Measurements from ENCODE around the gene RASSF8. TPM values are rescaled to one million over a fixed set of nuclear protein-coding genes. Genes with fewer than 3 reads are reported as not detected.

The RASSF8 gene
- total RNA-seq, 1 experiment from 2014 or later: 51.2 TPM

DNA sequence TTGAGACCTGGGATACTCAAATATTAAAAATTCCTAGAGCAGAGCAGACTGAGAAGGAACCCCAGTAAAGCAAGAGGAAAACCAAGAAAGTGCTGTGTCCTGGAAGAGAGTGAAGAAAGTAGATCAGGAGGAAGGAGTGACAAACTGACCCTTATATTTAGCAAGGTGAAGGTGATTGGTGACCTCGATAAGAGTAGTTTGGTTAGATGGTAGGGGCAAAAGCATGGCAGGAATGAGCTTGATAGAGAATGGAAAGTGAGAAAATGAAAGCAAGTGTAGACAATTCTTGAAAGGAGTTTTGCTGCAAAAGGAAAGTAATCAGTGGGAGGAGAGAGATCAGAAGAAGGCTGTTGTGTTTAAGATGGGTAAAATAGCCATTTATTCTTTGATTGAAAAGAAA is 51.1 kb downstream of the RASSF8 start:
- ATAC-seq (no peak), DNase-seq (no peak)
- Histone ChIP-seq H3K9ac (ENCODE audit: low read length) (no peak overlapping the region), H3K4me3 (ENCODE audit: low read length) (no peak overlapping the region), H4K20me1 (ENCODE audit: low read length) (no peaks in the 10 kb centered on the region), H3K9me3 (ENCODE audit: low read length) (no peaks in the 10 kb centered on the region), H3K4me2 (ENCODE audit: low read length) (peak overlapping the region; percentile 5), H3K36me3 (ENCODE audit: low read depth, low read length) (no peaks in the 10 kb centered on the region; the same call in 1 of the 2 replicates), H3K9me2 (replicated peaks; ENCODE audit: low read length) (no peaks in the 10 kb centered on the region), H3K79me2 (ENCODE audit: low read length) (peaks cover 88% of the 10 kb centered on the region), H2AFZ (ENCODE audit: low read length) (no peak overlapping the region), H3K4me1 (ENCODE audit: insufficient read depth, low read length) (peaks cover 21% of the 10 kb centered on the region), H3F3A (ENCODE audit: low read length, unreplicated experiment) (no peaks in the 10 kb centered on the region), H3K27ac (ENCODE audit: low read length) (peak overlapping the region; percentile 9; the same call in 1 of the 2 replicates), H3K27me3 (ENCODE audit: low read length) (no peaks in the 10 kb centered on the region)
- intact Hi-C loops (cut with micrococcal nuclease): no loop called here
- CTCF ChIA-PET: no interaction called here
- TF ChIP-seq EZH2phosphoT487 (IDR thresholded peaks at IDR 0.05; ENCODE audit: borderline replicate concordance, low read length): no peak
- no peak for TF ChIP-seq EZH2 (IDR thresholded peaks at IDR 0.05; ENCODE audit: low read length, unreplicated experiment)
- TF ChIP-seq, protein P1, sequence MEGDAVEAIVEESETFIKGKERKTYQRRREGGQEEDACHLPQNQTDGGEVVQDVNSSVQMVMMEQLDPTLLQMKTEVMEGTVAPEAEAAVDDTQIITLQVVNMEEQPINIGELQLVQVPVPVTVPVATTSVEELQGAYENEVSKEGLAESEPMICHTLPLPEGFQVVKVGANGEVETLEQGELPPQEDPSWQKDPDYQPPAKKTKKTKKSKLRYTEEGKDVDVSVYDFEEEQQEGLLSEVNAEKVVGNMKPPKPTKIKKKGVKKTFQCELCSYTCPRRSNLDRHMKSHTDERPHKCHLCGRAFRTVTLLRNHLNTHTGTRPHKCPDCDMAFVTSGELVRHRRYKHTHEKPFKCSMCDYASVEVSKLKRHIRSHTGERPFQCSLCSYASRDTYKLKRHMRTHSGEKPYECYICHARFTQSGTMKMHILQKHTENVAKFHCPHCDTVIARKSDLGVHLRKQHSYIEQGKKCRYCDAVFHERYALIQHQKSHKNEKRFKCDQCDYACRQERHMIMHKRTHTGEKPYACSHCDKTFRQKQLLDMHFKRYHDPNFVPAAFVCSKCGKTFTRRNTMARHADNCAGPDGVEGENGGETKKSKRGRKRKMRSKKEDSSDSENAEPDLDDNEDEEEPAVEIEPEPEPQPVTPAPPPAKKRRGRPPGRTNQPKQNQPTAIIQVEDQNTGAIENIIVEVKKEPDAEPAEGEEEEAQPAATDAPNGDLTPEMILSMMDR (conservative IDR thresholded peaks at IDR 0.05; ENCODE audit: low read depth, low read length): no peak
- POLR2A ChIA-PET (ENCODE audit: unreplicated experiment): no interaction called here
- no TSS peak for BruUV-seq (replicated peaks)

DNA sequence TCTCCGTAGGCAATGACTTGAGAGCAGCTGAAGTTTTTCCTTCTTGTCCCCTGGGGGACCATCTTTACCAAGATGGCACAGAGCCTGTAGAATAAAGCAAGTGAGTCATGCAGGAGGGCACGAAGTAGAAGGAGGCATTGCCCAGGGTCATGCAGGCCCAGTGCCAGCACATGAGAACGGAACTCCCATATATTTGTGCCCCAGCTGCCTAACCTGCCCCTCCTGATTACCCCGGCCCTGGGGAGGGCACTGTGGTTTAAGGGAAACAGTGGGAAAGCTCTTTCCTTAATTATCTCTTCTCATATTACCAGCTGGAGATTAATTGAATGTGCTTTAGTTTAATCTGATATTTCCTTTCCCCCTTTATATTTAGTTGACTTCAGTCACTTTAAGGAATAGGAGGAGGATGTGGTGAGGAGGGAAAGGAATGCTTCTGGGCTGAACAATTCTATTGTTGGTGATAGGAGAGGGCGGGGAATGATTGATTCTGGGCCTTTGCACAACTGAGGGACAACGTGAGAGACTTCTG is 51.9 kb downstream of the RASSF8 start:
- Histone ChIP-seq H3K36me3 (ENCODE audit: low read depth, low read length) (no peaks in the 10 kb centered on the region), H3K9me3 (ENCODE audit: low read length) (no peaks in the 10 kb centered on the region), H3K9me2 (replicated peaks; ENCODE audit: low read length) (no peaks in the 10 kb centered on the region), H4K20me1 (ENCODE audit: low read length) (no peaks in the 10 kb centered on the region), H3F3A (ENCODE audit: low read length, unreplicated experiment) (no peaks in the 10 kb centered on the region), H3K4me3 (ENCODE audit: low read length) (no peak overlapping the region), H3K4me2 (ENCODE audit: low read length) (peak overlapping the region; percentile 5), H3K4me1 (ENCODE audit: insufficient read depth, low read length) (peaks cover 21% of the 10 kb centered on the region), H3K79me2 (ENCODE audit: low read length) (peaks cover 87% of the 10 kb centered on the region), H3K9ac (ENCODE audit: low read length) (no peak overlapping the region), H3K27ac (ENCODE audit: low read length) (peak overlapping the region; percentile 17), H2AFZ (ENCODE audit: low read length) (no peak overlapping the region), H3K27me3 (ENCODE audit: low read length) (no peaks in the 10 kb centered on the region)
- DNase-seq (peak; percentile 90), ATAC-seq (peak; percentile 78)
- intact Hi-C loops (cut with micrococcal nuclease): no loop called here
- no peak for TF ChIP-seq EZH2phosphoT487 (IDR thresholded peaks at IDR 0.05; ENCODE audit: borderline replicate concordance, low read length)
- TF ChIP-seq, protein P1 (conservative IDR thresholded peaks at IDR 0.05; ENCODE audit: low read depth, low read length): no peak
- TF ChIP-seq EZH2 (IDR thresholded peaks at IDR 0.05; ENCODE audit: low read length, unreplicated experiment): no peak
- CTCF ChIA-PET: no interaction called here
- no TSS peak for BruUV-seq (replicated peaks)
- POLR2A ChIA-PET (ENCODE audit: unreplicated experiment): no interaction called here

DNA sequence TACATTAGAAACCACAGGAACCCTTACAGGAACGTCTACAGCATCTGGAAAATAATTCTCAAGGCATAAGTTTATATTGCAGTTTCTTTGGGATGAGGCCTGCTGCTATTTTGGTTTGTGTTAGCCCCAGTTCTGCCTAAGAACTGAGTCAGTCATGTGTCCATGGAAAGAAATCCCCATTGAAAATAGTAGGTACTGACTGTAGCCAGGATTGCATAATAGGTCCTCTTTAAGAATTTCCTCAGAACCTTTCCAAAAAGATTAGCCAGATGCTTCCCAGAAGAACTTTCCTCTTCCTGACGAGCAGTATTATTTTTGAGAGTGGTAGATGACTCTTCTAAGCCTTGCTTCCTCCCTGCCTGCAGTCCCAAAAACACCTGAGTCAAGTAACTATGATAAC is 52.6 kb downstream of the RASSF8 start:
- no peak for DNase-seq
- Histone ChIP-seq H3K9me3 (ENCODE audit: low read length) (no peaks in the 10 kb centered on the region), H3K9ac (ENCODE audit: low read length) (no peak overlapping the region), H2AFZ (ENCODE audit: low read length) (no peak overlapping the region), H3K4me3 (ENCODE audit: low read length) (no peak overlapping the region), H3K36me3 (ENCODE audit: low read depth, low read length) (no peaks in the 10 kb centered on the region), H3K27me3 (ENCODE audit: low read length) (no peaks in the 10 kb centered on the region), H3K4me2 (ENCODE audit: low read length) (peak overlapping the region; percentile 5; the same call in 1 of the 2 replicates), H4K20me1 (ENCODE audit: low read length) (no peaks in the 10 kb centered on the region), H3K9me2 (replicated peaks; ENCODE audit: low read length) (no peaks in the 10 kb centered on the region), H3K4me1 (ENCODE audit: insufficient read depth, low read length) (peaks cover 21% of the 10 kb centered on the region), H3F3A (ENCODE audit: low read length, unreplicated experiment) (no peaks in the 10 kb centered on the region), H3K79me2 (ENCODE audit: low read length) (peaks cover 86% of the 10 kb centered on the region), H3K27ac (ENCODE audit: low read length) (no peak overlapping the region; the same call in 1 of the 2 replicates)
- no TSS peak for BruUV-seq (replicated peaks)
- CTCF ChIA-PET: no interaction called here
- no peak for ATAC-seq
- TF ChIP-seq EZH2 (IDR thresholded peaks at IDR 0.05; ENCODE audit: low read length, unreplicated experiment): no peak
- TF ChIP-seq, protein P1 (conservative IDR thresholded peaks at IDR 0.05; ENCODE audit: low read depth, low read length): no peak
- no peak for TF ChIP-seq EZH2phosphoT487 (IDR thresholded peaks at IDR 0.05; ENCODE audit: borderline replicate concordance, low read length)
- intact Hi-C loops (cut with micrococcal nuclease): no loop called here
- POLR2A ChIA-PET (ENCODE audit: unreplicated experiment): no interaction called here
